ENCODE results near the gene TIMP3.

Gene TIMP3

GRCh38 chr22:32897400-32897799 is 95.9 kb downstream of the TIMP3 start (continued):
- TF ChIP-seq ZBTB6 (tag by site-specific recombination; IDR thresholded peaks at IDR 0.05) (no peak), ZNF280D (tag by site-specific recombination; IDR thresholded peaks at IDR 0.05) (no peak)

- ChIA-PET CTCF (interaction anchor here (0.6 to 2.3 kb wide), 7 partner anchors 9 to 302 kb away, joined by 3 to 7 read pairs (median 4); no protein-coding TSS in a partner anchor), POLR2A (interaction anchor here (0.6 kb wide), 1 partner anchor 9 kb away, joined by 5 read pairs; no protein-coding TSS in a partner anchor)
- no peaks in the 10 kb centered on the region for H3K9me3 ChIP-seq (ENCODE audit: control insufficient read depth, insufficient read depth, low read depth, low read length)
- TF ChIP-seq ZBTB6 (tag by site-specific recombination; IDR thresholded peaks at IDR 0.05) = no peak
- TF ChIP-seq ZNF624 (tag by site-specific recombination; IDR thresholded peaks at IDR 0.05) = no peak
- TF ChIP-seq ZNF426 (tag by site-specific recombination; IDR thresholded peaks at IDR 0.05) = no peak
- TF ChIP-seq ZNF146 (tag by site-specific recombination; IDR thresholded peaks at IDR 0.05) = no peak
- no peak for TF ChIP-seq SP7 (tag by site-specific recombination; IDR thresholded peaks at IDR 0.05)
- TF ChIP-seq ZNF311 (tag by site-specific recombination; IDR thresholded peaks at IDR 0.05; ENCODE audit: borderline replicate concordance) = no peak
- no peak for TF ChIP-seq ZSCAN30 (tag by site-specific recombination; IDR thresholded peaks at IDR 0.05)
- no peak for TF ChIP-seq ZNF530 (tag by site-specific recombination; IDR thresholded peaks at IDR 0.05; ENCODE audit: low read depth)
- no peak for TF ChIP-seq SP3 (tag by site-specific recombination; IDR thresholded peaks at IDR 0.05)
- TF ChIP-seq REST (tag by site-specific recombination; IDR thresholded peaks at IDR 0.05) = no peak
- TF ChIP-seq ZNF473 (tag by site-specific recombination; IDR thresholded peaks at IDR 0.05) = no peak
- no peak overlapping the region for H3K4me3 ChIP-seq (ENCODE audit: low read depth, low read length)
- H3K27ac ChIP-seq (ENCODE audit: extremely low read depth, low read depth, low read length) = no peak overlapping the region
- no peaks in the 10 kb centered on the region for H3K36me3 ChIP-seq (ENCODE audit: control insufficient read depth in 2 of 2, insufficient read depth in 1 of 2, low read length in 2 of 2)
- H3K4me1 ChIP-seq (ENCODE audit: control insufficient read depth, insufficient read depth, low read length) = no peaks in the 10 kb centered on the region
Observed at GRCh38 chr22:32900886-32901635, 99.6 kb downstream of the TIMP3 start.

GRCh38 chr22:32901925-32902324 is 100.4 kb downstream of the TIMP3 start:
- Histone ChIP-seq H3K4me1 (ENCODE audit: control insufficient read depth, insufficient read depth, low read length) (no peaks in the 10 kb centered on the region), H3K4me3 (ENCODE audit: low read depth, low read length) (no peak overlapping the region), H3K27ac (ENCODE audit: extremely low read depth, low read depth, low read length) (no peak overlapping the region), H3K36me3 (ENCODE audit: control insufficient read depth in 2 of 2, insufficient read depth in 1 of 2, low read length in 2 of 2) (no peaks in the 10 kb centered on the region), H3K9me3 (ENCODE audit: control insufficient read depth, insufficient read depth, low read depth, low read length) (no peaks in the 10 kb centered on the region)
- ChIA-PET CTCF (interaction anchor here (0.6 to 2.0 kb wide), 10 partner anchors 8 to 301 kb away, joined by 3 to 7 read pairs (median 4); no protein-coding TSS in a partner anchor), POLR2A (no interaction called here)
- TF ChIP-seq RBAK (tag by site-specific recombination; IDR thresholded peaks at IDR 0.05) = no peak
- TF ChIP-seq ZNF701 (tag by site-specific recombination; IDR thresholded peaks at IDR 0.05) = no peak
- no peak for TF ChIP-seq ZSCAN30 (tag by site-specific recombination; IDR thresholded peaks at IDR 0.05)
- no peak for TF ChIP-seq ZNF239 (tag by site-specific recombination; IDR thresholded peaks at IDR 0.05)
- TF ChIP-seq ZNF747 (tag by site-specific recombination; IDR thresholded peaks at IDR 0.05) = no peak
- no peak for TF ChIP-seq ZNF555 (tag by site-specific recombination; conservative IDR thresholded peaks at IDR 0.05)
- TF ChIP-seq PRDM4 (tag by site-specific recombination; IDR thresholded peaks at IDR 0.05) = no peak
- TF ChIP-seq PRDM1 (tag by site-specific recombination; IDR thresholded peaks at IDR 0.05) = no peak

Measured in HEK293 (cell line).